CD4-positive, alpha-beta T cell treated with Interleukin-10 for 1 hour (primary cell): Measurements from ENCODE around the gene MGMT.

Experiments used
- DNase-seq: peaks from one replicate; pipeline ENCODE4 v3.0.0-alpha.2; 2020

MGMT gene

GRCh38 chr10:129629911-129630310 lies 162.9 kb downstream of the MGMT start:
- no peak for DNase-seq

DNA sequence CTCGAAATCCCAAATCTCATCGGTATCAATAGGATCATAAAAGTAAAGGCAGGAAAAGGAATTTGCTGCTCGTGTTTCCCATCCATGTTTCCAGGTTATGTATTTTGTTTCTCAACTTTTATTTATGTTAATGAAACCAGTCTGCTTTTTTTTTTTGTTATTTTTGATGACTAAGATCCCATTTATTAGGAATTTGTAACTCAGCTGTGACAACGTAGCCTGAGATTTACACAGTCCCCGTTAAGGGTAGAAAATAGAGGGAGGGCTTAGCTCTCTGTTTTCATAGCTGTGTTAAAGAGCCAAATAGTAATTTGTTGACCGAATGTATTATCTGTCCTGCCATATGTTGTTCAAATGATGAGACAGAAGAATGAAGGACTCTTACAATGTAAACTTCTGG lies 164.0 kb downstream of the MGMT start:
- no peak for DNase-seq

DNA sequence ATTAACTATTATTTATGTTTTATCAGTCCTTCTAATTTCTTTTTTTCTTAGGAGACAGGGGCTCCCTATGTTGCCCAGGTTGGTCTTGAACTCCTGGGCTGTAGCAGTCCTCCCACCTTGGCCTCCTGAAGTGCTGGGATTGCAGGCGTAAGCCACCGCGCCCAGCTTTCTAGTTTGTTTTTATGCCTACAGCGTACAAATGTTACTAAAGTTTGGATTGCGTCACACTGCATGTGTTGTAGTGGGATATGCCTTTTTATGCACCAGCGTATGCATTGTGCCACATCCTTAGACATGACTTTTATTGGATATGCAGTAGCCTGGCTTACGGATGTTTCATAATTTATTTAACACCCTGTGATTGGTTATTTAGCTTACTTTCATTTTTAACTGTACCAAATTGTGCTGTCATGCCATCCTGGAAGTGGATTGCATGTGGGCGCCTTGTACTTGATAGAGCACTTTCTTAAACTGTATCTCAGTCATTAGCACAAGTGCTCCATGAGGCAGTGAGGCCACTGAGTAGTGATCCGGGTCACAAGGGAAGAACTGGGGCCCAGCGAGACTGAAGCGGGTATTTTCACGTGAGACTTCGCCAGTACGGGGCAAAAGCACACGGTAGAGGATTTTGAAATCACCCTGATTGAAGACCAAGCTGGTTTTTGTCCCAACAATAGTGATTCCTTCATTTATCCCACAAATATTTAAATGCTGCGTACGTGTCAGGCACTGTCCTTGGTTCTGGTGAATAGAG lies 165.0 kb downstream of the MGMT start:
- DNase-seq = no peak

GRCh38 chr10:129637010-129637409 lies 170.0 kb downstream of the MGMT start:
- DNase-seq = no peak

DNA sequence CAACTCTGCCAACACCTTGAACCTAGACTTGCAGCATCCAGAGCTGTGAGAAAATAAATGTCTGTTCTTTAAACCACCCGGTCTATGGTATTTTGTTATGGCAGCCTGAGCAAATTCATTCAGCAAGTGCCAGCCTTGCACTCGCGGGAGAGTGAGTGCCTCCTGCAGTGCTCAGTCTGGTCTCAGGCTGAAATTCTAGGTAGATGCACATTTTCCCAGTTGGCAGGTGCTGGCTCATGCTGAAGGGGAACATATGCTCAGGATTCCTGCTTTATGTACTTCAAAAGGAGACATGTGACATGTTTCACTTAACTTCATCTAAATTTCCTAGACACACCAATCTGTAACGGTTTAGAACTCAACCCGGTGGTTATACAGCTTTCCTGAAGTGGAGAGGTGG lies 170.8 kb downstream of the MGMT start:
- no peak for DNase-seq

- no peak for DNase-seq
Measured at GRCh38 chr10:129641351-129641750, 174.3 kb downstream of the MGMT start.

- DNase-seq = no peak
Measured at GRCh38 chr10:129641982-129642381, 174.9 kb downstream of the MGMT start.

DNA sequence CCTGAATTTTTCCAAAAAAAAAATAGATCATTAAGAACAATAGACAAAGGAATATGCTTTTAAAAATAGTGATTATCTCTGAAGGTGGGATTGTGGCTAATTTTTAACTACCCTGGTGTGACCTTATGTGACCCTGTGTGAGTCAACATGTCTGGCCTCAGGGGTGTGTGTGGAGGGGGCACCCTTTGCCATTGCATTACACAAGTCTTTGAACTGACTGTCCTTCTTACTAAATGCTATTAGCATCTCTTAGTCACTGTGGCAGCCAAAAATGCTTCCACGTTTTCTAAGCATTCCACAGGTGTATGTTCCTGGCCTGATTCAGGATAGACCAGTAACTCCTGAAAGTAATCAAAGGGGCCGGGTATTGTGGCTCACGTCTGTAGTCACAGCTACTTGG lies 175.4 kb downstream of the MGMT start:
- no peak for DNase-seq

DNA sequence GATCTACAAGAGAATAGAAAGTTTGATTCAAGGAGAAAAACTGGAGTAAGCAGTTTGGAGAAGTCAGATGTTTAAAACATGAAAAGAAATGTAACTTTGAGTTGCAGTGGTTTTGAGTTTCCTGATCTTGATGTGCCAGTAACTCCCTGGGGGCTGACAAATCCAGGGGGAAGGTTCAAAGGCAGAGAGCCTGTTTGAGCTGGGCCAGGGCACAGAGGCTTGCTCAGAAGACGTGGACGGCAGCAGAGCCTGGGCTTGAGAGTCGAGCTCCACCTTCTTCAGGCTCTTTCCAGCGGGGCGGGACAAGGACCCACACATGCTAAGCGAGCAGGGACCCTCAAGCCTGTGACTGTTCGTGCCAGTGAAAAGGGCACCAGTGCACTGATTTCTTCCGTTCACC lies 176.2 kb downstream of the MGMT start:
- DNase-seq = no peak

GRCh38 chr10:129645487-129645886 lies 178.4 kb downstream of the MGMT start:
- no peak for DNase-seq

DNA sequence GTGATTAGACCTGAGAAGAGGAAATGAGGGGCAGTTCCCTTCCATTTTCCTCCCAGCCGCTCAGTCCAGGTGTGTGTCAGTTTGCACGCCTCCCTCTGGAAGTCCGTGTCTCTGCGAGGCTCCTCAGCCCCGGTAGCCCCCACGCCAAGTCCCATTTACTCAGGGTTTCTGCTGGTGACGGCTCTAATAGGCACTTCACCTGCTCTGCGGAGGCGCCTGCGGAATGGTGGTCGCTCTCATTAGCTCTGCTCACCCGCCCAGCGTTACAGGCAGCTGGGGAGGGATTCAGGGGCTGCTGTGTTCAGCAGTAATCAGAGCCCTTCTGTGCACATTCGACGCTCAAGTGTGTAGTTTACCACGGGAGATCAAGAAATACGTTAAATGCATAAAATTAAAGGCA lies 179.9 kb downstream of the MGMT start:
- no peak for DNase-seq

- no peak for DNase-seq
Measured at GRCh38 chr10:129647590-129647989, 180.5 kb downstream of the MGMT start.

- DNase-seq = no peak
Measured at GRCh38 chr10:129648856-129649255, 181.8 kb downstream of the MGMT start.

GRCh38 chr10:129652021-129652420 lies 185.0 kb downstream of the MGMT start:
- DNase-seq = no peak

DNA sequence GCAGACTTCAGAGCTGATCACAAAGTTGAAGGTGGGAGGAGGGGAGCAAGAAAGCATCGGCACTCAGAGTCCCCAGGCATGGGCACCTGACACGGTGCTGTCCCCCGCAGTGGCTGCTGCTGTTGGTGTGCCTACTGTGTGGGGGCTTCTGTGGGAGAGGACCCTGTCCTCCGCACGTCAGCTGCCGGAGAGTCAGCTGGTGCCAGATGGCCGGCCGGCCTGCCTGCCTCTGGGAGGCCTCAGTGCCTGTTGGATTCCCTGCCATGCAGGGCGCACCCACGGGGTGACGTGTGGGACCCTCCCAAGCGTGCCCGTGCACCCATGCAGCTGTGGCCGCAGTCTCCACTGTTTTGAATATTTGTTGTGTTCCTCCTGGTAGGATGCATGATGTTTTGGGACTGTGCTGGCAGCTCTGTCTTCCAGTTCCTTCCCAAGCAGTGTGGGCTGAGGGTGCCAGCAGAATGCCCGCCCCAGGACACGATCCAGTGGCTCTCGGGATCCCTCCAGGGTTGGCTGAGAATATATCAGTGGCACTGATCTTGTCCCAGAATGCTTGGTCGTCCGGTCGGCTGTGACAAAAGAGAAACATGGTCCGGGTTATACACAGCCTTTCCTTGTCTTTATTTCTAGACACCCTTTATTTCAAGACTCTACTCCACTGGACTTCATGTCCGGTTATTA lies 185.6 kb downstream of the MGMT start:
- DNase-seq = no peak

GRCh38 chr10:129653428-129653827 lies 186.4 kb downstream of the MGMT start:
- DNase-seq = no peak

DNA sequence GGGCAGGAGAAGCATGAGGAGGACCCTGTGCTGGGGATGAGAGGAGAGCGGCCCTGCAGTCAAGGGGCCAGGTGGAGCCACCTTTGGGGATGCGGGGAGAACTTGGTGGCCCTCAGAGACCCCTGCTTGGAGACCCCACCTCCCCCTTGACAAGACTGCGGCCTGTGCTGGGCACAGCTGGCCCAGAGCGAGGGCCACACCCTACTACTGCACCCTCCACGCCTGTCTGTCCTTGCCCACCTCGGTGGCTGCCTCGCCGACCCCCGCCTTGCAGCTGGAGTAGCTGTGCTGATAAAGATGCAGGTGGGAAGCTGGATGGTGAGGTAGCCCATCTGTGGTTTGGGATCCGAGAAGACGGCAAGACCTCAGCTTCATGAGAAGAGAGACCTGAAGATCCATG lies 186.8 kb downstream of the MGMT start:
- DNase-seq = no peak

DNA sequence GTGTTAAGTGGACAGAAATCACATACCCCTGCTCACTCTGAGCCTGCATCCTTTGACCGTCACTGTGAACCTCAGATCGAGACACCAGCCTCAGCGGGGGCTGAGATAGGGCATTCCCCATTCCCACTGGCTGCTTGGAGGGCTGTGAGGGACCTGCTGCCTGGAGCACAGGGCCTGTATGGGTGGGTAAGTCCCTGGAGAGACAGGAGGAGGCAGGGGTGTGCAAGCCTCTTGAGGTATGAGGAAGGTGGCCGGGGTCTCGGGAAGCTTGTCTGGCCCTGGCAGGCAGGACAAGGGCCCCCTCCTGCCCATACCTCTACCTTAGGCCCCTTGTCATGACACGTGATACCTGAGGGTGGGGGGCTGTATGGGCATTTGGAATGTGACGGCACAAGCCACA lies 187.4 kb downstream of the MGMT start:
- no peak for DNase-seq

GRCh38 chr10:129655007-129655678 lies 188.1 kb downstream of the MGMT start:
- DNase-seq = no peak

GRCh38 chr10:129655679-129656031 lies 188.6 kb downstream of the MGMT start:
- no peak for DNase-seq

DNA sequence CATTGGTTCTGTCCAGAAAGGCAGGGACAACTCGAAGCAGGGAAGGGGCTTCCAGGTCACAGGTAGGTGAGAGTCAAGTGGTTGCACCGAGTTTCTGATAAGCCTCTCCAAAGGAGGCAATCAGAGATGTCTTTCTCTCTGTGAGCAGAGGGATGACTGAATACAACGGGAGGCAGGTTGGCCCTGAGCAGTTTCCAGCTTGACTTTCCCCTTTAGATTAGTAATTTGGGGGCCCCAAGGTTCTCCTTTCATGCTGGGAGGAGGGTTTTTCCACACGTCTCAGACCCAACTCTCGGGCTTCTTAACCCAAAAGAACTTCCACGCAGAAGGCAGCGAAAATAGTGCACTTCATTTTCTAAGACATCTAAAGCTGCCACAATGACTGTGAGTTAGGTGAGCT lies 189.6 kb downstream of the MGMT start:
- DNase-seq = no peak

- no peak for DNase-seq
Measured at GRCh38 chr10:129657297-129658017, 190.4 kb downstream of the MGMT start.

- no peak for DNase-seq
Measured at GRCh38 chr10:129658376-129659072, 191.5 kb downstream of the MGMT start.
